H1 (cell line): ENCODE data around the gene C2orf76. TPM values are rescaled to one million over a fixed set of nuclear protein-coding genes. Genes with fewer than 3 reads are reported as not detected.

Experiments
- ASH2L ChIP-seq: fragments of 200-600, 300-600 bp; sonication (generic); IDR thresholded peaks from one replicate; pipeline ENCODE4 v1.7.1; 2017; ENCODE audit warnings: low read length
- CHD1 ChIP-seq: IDR thresholded peaks from 2 replicates; pipeline ENCODE4 v1.6.1; 2012; ENCODE audit warnings: low read depth, low read length, improper control_type of control experiment
- GTF2F1 ChIP-seq: IDR thresholded peaks from 2 replicates; pipeline ENCODE4 v1.6.1; 2012; ENCODE audit warnings: low read depth, low read length, improper control_type of control experiment, borderline replicate concordance
- SAP30 ChIP-seq: fragments of 300-600 bp; sonication (generic); IDR thresholded peaks from 2 replicates; pipeline ENCODE4 v1.7.1; 2012; ENCODE audit warnings: low read length, moderate library complexity, mild to moderate bottlenecking, inconsistent platforms; ENCODE audit not compliant: insufficient read depth, insufficient replicate concordance
- TAF7 ChIP-seq: optimal IDR thresholded peaks from 2 replicates; pipeline ENCODE3; 2011; ENCODE audit warnings: low read depth, mild to moderate bottlenecking, inconsistent platforms, low read length, moderate library complexity, borderline replicate concordance
- polyA plus RNA-seq, 7 experiments: library from polyadenylated mRNA; depleted of rRNA in 3 of 7; stranded (reverse) in 5 of 7; unstranded in 2 of 7; fragments of >200 nt in 5 of 7; fragments of 200-250 nt in 2 of 7; gene quantifications; 1 replicate in 5 of 7; 2 replicates in 1 of 7; 4 replicates in 1 of 7; pipeline versions ENCODE4 v1.2.1 to v1.2.3, GENCODE V29; 2011 to 2013; ENCODE audit warnings: missing spikeins in 2 of 7, mixed read lengths in 2 of 7
- total RNA-seq: library from RNA; stranded (reverse); fragmentation: NEBNext Ultra II Directional; extraction: Animal tissue kit (Norgen Biotek cat#: 25700); gene quantifications from 2 replicates; pipeline ENCODE4 v1.2.1, GENCODE V29; 2021

Gene C2orf76
- total and polyA plus RNA-seq, 2 of the 8 experiments (the other 6 are each of a cell fraction or from before 2014, with no cell fraction given): 4.4 to 5.0 TPM

DNA sequence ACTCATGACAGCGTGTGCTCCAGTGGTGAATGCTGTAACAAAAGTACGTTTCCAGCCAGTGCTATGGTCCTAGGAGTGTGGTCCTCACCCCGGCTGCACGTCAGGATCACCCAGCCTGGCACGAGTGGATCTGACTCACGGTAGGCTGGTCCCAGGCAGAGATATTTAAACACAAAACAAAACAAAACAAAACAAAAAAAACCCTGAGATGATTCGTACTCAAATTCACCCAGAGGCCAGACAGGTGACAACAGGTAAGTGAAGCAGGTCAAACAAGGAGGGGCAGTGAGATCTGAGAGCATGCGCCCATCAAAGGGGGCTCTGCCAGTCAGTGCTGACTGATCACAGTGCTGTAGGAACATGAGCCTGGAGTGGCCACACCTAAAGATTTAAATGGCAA, 43.2 kb downstream of the C2orf76 start (continued):
- TF ChIP-seq GTF2F1 (no peak), SAP30 (no peak), ASH2L (no peak), TAF7 (no peak), CHD1 (no peak)
- TF ChIP-seq, all 59 proteins: peak for 0
